Measurements from ENCODE around the gene ZC3H7B.

- TF ChIP-seq, protein P1, sequence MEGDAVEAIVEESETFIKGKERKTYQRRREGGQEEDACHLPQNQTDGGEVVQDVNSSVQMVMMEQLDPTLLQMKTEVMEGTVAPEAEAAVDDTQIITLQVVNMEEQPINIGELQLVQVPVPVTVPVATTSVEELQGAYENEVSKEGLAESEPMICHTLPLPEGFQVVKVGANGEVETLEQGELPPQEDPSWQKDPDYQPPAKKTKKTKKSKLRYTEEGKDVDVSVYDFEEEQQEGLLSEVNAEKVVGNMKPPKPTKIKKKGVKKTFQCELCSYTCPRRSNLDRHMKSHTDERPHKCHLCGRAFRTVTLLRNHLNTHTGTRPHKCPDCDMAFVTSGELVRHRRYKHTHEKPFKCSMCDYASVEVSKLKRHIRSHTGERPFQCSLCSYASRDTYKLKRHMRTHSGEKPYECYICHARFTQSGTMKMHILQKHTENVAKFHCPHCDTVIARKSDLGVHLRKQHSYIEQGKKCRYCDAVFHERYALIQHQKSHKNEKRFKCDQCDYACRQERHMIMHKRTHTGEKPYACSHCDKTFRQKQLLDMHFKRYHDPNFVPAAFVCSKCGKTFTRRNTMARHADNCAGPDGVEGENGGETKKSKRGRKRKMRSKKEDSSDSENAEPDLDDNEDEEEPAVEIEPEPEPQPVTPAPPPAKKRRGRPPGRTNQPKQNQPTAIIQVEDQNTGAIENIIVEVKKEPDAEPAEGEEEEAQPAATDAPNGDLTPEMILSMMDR (IDR thresholded peaks at IDR 0.05): no peak
- TF ChIP-seq POLR2AphosphoS5 (IDR thresholded peaks at IDR 0.05): no peak
Measured at GRCh38 chr22:41260871-41261270, 40.5 kb upstream of the ZC3H7B start.

Data from prostate gland (tissue), 2 donors.